Measurements from ENCODE around the gene TRIM40.
"Not testable (repeated sequence)": the region's sequence is repeated elsewhere in the genome, so short reads cannot be mapped to it uniquely, and the experiment has no call there.

TRIM40 gene

GRCh38 chr6:30163918-30164654 lies 28.1 kb downstream of the TRIM40 start:
- DNase-seq (ENCODE audit: low read depth in 3 of 3) = no peak

GRCh38 chr6:30164714-30165113 lies 28.8 kb downstream of the TRIM40 start:
- DNase-seq (ENCODE audit: low read depth in 3 of 3) = no peak

GRCh38 chr6:30165238-30165637 lies 29.3 kb downstream of the TRIM40 start:
- not testable (repeated sequence) for DNase-seq (ENCODE audit: low read depth in 3 of 3)

- DNase-seq (ENCODE audit: low read depth in 3 of 3) = no peak
Measured at GRCh38 chr6:30167101-30167500, 31.2 kb downstream of the TRIM40 start.

- no peak for DNase-seq (ENCODE audit: low read depth in 3 of 3)
Measured at GRCh38 chr6:30168741-30169140, 32.8 kb downstream of the TRIM40 start.

- no peak for DNase-seq (ENCODE audit: low read depth in 3 of 3)
Measured at GRCh38 chr6:30169658-30170614, 34.0 kb downstream of the TRIM40 start.

GRCh38 chr6:30171677-30172471 lies 35.9 kb downstream of the TRIM40 start:
- DNase-seq (ENCODE audit: low read depth in 3 of 3) = no peak

GRCh38 chr6:30172681-30173080 lies 36.7 kb downstream of the TRIM40 start:
- no peak for DNase-seq (ENCODE audit: low read depth in 3 of 3)

GRCh38 chr6:30175765-30176164 lies 39.8 kb downstream of the TRIM40 start:
- DNase-seq (ENCODE audit: low read depth in 3 of 3) = no peak

GRCh38 chr6:30178837-30179236 lies 42.9 kb downstream of the TRIM40 start:
- no peak for DNase-seq (ENCODE audit: low read depth in 3 of 3)

- no peak for DNase-seq (ENCODE audit: low read depth in 3 of 3)
Measured at GRCh38 chr6:30180145-30180544, 44.2 kb downstream of the TRIM40 start.

- DNase-seq (ENCODE audit: low read depth in 3 of 3) = no peak
Measured at GRCh38 chr6:30184417-30185031, 48.6 kb downstream of the TRIM40 start.

- DNase-seq (ENCODE audit: low read depth in 3 of 3) = no peak
Measured at GRCh38 chr6:30185846-30186484, 50.0 kb downstream of the TRIM40 start.

- no peak for DNase-seq (ENCODE audit: low read depth in 3 of 3)
Measured at GRCh38 chr6:30188541-30188940, 52.6 kb downstream of the TRIM40 start.

- no peak for DNase-seq (ENCODE audit: low read depth in 3 of 3)
Measured at GRCh38 chr6:30192076-30192475, 56.1 kb downstream of the TRIM40 start.

- no peak for DNase-seq (ENCODE audit: low read depth in 3 of 3)
Measured at GRCh38 chr6:30194797-30195690, 59.1 kb downstream of the TRIM40 start.

GRCh38 chr6:30195951-30196350 lies 60.0 kb downstream of the TRIM40 start:
- DNase-seq (ENCODE audit: low read depth in 3 of 3) = no peak

- no peak for DNase-seq (ENCODE audit: low read depth in 3 of 3)
Measured at GRCh38 chr6:30196376-30196775, 60.4 kb downstream of the TRIM40 start.

Data from stimulated activated CD4-positive, alpha-beta T cell treated with anti-CD3 and anti-CD28 coated beads, TNF-alpha, amount 100 ng/mL, for 4 hours (primary cell).